HG03196 (cell line): ENCODE results near the gene TRMT11.
"Not testable (repeated sequence)": the region's sequence is repeated elsewhere in the genome, so short reads cannot be mapped to it uniquely, and the experiment has no call there.

Experiments
- ATAC-seq: cut with Tn5 transposase; IDR thresholded peaks from one replicate; pipeline ENCODE4 v1.9.1; 2021; ENCODE audit not compliant: unreplicated experiment

TRMT11 gene

DNA sequence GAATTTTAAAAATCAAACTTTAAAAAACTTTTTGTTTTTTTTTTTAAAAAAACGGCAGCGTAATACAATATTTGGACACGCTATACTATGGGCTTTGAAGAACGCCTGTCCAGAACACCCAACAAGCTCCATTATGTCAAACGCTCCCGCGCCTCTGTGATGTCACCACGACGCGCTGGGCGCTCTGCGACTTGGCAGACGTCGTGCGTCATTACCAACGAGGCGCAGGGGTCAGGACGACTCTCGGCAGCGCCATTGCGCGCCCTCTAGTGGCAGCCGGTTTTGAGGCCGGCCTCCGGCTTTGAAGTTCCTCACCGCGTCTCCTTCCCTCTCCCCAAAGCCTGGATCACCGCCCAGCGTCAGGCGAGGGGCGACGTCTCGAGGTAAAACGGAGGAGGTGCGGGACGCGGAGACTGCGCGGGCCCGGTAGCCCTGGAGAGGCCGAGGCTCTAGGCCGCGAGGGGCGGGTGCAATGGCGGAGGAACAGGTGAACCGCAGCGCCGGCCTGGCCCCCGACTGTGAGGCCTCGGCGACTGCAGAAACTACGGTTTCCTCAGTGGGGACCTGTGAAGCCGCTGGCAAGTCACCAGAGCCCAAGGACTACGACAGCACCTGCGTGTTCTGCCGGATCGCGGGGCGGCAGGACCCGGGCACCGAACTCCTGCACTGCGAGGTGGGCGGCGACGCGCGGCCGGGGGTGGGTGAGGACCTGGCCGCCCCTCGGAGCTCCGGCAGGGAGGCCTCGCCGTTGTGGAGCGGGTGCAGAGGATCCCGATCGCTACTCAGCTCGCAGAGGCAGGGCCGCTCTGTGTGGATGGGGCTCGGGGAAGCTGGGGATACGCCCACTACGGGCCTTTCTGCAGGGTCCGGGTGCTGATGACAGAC is 29.6 kb upstream of the TRMT11 start, which contains the start of gene HINT3:
Gene HINT3, plus strand, starts transcription at position 265 of the 885 bp plus-strand sequence. Its CDS starts 208 bp downstream, at position 473.
- peak; percentile 92 for ATAC-seq

DNA sequence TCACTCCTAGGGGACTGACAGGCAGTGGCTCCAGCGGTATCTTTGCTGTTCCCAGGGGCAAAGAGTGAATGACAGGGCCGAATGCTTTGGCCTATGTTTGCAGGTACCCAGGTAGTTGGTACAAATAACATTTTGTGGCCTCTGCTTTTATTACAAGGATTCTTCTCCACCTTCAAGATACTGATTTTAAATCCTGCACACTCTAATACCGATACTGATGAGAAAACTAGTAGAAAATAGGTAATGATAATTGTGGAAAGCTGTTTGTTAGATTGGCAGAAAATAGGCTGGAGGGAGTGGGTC is 29.0 kb upstream of the TRMT11 start:
- no peak for ATAC-seq

DNA sequence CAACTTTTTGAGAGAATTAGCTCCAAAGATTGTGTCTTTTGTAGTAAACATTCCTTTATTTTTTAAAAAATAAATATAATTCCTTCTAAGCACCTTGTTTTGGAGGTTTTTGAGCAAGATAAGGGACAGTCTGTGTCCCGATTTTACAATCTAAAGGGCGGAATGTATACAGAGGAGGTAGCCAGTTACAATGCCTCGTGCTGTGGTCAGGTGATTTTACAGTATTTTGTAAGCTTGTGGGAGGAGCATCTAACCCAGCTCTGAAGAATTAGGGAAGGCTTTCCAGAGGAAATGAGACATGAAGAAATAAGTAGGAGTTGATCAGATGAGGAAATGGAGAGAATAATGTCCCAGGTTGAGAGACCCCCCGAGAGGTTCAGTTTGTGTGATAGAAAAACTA is 28.5 kb upstream of the TRMT11 start:
- ATAC-seq, result no peak

DNA sequence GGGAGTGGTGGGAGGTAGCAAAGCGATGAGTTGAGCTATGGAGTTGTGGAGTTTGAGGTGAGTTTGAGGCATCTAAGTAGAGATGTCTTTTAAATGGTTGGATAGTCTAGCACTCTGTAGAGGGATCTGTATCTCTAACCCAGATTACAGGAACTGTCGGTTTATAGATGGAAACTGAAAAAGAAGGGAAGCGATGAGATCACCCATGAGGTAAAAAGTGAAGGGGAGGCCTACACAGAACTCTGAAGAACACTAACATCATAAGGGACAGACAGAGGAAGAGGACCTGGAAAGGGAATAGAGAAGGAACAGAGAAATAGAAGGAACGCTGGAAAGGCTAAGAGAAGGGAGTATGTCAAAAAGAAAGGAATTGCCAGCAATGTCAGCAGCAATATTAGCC is 27.3 kb upstream of the TRMT11 start:
- no peak for ATAC-seq

DNA sequence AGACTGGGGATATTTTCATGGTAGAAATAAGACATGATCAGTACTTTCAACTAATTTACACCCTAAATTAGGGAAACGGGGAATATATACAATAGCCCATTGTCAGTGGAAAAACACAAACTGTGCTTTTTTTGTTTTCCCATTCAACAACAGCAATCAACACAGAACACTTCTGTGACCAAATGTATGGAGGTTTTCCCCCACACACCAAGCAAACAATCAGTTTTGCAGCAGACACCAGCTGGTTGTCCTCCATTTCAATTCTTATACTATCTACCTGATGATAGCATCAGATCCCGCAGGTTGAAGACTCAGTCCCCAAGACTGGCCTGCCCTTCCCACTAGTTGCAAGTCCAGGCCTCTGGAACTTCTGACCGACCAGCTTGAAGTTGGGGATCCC is 25.2 kb upstream of the TRMT11 start:
- no peak for ATAC-seq

DNA sequence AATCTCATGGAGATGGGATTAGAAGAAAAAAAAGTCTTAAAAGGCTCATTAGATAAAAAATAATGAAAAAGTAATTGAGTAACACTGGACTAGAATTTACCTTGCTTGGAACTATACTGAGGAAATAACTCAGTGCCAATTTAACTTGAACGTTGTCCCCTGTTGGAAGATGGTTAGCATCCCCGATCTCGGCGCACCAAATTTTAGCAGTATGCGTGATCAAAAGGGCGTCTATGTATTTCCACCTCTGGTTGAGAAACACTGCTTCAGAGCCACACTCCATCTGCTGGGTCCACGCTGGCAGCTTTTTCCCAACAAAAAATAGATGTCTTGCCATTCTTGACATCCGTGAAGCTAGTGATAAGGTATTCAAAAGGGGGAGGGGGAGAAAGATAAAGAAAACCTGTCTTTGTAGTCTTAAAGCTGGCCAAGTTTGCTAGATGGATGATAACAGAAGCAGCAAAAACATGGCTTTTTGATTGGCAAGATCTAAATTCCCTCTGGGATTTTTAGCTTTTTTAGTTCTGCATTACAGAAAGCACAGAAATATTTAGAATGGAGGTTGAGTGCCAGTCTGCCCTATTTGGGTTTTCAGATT is 23.3 kb upstream of the TRMT11 start:
- ATAC-seq, result no peak

DNA sequence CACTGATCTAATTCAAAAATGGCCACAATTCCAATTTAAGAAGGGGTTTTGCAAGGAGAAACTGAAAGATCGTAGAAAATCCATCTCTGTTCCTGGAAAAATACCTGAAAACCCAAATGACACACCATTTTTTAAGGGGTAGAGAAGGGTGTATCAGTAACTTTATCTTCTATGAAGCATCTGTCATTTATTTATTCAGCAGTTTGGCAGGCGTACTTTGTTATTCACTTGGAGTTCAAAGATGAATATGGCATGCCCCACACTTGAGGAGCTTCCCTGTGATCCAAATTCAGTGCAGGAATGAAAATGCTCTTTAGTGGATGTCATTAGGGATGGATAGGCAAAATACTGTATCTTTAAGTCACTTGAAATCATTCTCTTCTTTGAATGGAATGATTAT is 22.5 kb upstream of the TRMT11 start:
- no peak for ATAC-seq

DNA sequence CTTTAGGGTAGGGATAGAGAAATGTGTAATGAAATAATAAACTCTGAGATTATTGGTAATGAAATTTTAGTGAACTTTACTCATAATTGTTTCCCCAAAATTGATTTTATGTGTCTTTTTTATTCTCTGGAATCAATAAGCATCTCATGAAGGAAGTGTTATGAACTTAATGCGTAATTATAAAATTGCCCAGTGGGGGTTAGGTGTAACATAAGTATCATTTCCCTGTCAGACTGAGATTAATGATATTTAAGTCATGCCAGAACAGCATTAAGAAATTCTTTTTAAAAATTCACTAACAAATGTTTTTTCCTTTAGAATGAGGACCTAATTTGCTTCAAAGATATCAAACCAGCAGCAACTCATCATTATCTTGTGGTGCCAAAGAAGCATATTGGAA is 19.8 kb upstream of the TRMT11 start:
- no peak for ATAC-seq

DNA sequence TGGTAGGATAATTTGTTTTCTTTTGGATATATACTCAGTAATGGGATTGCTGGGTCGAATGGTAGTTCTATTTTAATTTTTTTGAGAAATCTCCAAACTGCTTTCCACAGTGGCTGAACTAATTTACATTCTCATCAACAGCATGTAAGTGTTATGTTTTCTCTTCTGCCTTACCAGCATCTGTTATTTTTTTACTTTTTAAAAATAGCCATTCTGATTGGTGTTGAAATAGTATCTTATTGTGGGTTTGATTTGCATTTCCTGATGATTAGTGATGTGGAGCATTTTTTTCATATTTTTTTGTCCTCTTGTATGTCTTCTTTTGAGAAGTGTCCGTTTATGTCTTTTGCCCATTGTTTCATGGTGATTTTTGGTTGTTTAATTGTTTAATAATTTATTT is 17.8 kb upstream of the TRMT11 start:
- no peak for ATAC-seq

DNA sequence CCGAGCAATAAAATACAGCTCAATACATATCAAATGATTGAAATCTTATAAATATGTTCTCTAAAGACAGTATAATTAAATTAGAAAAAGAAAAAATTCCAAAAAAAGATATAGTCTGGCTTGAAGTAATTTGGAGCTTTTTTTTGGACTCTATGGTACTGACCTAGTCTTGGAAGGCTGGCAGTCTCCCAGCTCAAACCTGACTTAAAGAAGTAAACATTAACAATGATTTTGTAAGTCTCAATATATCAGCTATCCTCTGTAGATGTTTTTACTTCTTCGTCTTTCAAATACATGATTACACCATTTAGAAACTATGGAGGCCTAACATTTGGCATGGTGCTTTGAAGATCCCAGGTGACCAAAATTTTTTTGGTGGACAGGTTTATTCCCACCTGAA is 15.6 kb upstream of the TRMT11 start:
- no peak for ATAC-seq

DNA sequence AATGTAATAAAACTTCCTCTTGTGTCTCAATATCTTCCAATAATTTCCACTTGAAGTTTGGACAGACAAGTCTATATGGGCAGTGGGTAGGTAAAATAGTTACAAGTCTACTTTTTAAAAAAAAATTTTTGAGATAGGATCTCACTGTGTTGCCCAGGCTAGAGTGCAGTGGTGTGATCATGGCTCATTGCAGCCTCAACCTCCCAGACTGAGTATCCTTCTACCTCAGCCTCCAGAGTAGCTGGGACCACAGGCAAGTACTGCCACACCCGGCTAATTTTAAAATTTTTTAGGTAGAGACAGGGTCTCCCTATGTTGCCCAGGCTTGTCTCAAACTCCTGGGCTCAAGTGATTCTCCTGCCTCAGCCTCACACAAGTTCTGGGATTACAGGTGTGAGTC is 13.9 kb upstream of the TRMT11 start:
- ATAC-seq, result not testable (repeated sequence)

DNA sequence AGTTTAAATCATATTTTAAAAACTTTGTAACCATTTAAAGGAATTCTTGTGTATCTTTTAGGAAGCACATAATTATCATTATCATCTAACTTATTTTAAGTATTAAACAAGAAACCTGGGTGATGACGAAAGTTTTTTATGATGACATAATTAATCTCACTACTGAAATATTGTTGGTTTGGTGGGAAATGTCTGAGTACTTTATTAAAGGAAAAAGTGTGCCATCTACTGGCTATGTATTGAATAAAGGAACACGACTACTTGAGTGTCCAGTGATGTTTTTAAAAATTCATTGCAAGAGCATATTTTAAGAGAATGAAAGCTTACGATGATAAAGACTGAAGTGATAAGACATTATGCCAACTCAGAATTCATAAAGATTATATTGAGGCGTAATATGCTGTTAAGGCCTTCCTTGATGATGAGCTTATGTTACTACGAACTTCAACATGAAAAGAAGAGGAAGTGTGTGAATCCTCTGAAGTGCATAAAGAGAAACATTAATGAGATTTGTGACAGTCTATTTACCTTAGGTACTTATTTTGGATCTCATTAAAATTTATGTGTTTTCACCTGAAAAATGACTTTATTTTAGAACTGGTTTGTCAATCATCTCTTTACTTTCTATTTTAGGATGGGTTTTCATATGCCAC is 12.0 kb upstream of the TRMT11 start:
- peak; percentile 73 for ATAC-seq

DNA sequence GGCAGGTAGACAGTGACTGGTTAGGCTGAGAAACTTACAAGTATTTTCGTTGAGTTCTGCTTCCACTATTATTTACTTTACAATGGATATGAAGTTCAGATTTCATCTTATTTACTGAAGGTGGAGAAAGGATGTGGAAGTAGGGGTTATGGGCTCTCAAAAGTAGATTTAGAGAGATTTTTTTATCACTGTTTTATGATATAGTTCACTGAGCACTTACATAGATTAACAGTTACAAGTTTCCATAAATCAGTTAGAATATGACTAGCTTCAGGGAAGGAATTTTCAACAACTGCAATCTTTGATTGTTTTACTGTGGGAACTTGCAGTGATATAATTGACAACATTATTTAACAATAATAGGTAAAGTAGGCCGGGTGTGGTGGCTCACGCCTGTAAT is 7.2 kb upstream of the TRMT11 start:
- ATAC-seq, result no peak

DNA sequence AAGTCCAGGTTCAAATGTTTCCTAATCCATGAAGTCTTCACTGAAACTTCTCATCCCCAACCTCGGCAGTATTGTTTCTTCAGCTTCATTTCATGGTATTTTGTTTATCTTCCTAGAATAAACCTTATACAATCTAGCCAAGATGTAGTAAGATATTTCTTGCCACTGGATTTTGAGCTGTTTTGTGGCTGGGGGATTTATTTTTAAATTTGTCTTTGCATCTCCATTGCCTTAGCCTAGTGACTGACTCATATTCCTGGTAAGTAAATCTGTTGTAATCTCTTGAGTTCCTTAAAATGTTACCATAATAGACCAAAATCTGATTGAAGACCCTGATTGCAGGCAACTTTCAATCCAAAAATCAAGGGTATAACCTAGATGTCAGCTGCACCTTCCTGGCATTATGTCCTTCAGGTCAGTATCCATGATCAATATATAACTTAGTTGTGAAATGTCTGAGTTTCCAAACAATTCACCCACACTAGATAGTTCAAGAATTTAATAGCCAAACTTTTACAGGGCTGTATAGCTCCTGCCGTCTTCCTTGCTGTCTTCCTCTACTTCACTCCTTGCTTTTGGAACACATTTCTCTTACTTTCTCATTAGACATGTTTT is 4.7 kb upstream of the TRMT11 start:
- ATAC-seq, result no peak

DNA sequence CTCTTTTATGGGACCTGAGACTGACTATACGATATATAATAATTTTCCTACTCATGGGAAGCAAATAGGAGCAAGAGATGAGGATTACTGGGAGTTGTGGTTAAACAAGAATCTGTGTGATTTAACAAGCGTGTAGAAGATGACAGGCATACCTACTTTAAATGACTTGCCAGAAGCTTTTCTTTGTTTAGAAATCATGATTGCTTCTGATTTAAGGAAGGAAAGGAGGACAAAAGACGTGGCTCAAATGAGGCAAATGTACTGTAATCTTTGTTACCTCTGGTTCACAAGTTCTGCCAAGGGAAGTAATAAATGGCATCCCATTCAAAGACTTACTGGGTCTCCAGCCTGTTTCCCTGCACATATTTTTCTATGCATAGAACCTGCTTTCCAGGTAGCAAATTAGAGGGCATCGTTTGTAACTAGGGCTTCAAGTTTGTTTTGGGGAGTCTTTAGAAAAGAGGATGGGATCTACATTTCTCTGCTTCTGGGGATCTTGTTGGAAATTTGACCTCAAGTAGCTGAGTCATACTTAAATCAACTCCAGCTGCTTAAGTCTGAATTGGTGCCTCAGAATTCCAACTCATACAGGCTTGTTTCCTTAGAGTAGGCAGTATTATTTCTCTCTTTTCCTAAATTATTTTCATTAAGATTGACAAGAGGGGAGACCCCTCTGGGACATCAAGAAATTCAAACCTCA is 2.9 kb upstream of the TRMT11 start:
- ATAC-seq, result no peak

DNA sequence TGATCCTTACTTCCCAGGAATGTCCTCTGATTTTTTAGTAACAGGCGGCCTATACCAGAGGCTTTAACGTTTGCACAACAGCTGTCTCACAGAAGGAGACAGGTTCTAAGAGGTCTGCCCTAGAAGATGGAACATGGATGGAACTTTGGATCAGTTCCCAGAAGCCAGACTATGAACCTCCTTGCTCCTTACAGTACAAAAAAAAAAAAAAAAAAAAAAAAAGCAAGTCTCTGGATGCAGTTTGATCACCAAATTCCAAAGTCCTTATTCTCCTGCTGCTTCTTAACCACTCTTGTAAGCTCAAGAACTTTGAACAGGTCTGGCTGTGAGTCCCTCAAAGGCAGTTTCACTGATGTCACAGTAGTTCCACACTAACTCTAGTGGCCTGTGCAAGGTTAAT is 2.0 kb upstream of the TRMT11 start:
- no peak for ATAC-seq

DNA sequence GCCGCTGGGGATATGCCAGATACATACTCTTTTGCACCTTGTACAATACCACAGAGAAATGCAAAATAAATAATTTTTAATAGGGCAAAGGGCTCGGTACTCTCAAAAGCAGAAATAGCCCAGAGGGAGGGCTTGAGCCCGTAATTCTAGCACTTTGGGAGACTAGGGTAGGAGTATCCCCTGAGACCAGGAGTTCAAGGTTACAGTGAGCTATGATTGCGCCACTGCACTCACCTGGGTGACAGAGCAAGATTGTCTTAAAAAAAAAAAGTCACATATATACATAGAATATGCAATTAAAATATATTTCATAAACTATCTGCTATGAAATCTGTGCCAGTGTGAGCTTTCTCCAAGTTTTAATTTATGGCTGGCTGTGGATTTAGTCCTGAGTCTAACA is 818 bp upstream of the TRMT11 start:
- ATAC-seq, result no peak

DNA sequence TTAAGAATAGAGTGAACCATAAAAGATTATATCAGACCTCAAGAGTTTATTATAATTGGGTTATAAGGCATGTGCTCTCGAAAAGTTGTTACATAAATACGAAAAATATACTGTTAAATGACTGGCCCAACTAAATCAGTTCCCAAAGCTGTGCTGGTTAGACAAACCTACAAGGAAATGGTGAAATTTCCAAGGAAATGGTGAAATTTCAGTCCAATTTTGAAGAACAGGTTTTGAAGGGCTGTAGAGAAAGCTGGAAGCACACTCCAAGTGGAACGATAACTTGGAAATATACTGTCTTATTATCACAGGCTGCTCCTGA is 400 bp upstream of the TRMT11 start:
- ATAC-seq, result no peak

DNA sequence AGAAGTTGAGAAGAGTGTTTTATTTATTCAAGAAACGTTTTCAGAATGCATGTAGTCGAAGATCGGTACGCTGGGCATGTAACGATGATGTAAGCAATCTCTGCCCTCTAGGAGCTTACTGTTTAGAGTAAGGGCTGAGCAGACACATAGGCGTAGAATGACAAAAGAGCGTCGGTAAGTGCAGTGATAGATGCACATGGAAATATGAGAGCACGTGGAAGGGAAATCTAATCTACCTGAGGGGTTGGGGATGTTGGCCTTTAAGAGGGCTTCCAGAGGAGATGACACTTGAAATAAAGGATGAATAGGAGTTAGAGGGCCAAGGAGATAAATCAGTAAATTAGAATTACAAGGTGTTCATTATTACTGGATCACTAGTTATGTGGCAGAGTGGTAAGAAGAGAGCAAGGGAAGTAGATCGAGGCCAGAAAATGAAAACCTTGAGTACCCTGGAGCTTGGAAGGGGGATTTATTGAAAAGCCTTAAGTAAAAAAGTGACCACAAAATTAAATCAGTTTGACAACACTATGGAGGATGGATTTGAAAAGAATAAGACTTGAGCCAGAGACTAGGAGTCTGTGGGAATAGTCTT is 782 bp downstream of the TRMT11 start:
- ATAC-seq, result peak; percentile 29

DNA sequence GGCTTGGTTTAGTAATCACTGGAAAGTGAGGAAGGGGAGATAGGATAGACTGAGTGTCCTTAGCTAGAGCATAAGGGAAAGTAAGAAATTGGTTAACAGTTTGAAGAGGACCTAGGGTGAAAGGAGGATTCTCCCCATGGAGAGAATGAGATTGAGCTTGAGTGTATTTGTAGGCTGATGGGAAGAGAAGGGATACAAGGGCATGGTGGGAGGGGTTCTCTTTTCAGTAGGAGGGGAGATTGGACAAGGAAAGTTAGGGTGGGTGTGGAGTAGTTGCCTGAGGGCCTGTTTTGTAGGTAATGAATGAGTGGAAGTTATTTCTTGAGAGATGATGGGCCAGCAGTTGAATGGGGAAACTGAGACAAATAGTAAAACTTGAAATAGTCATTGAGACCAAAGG is 1.9 kb downstream of the TRMT11 start:
- ATAC-seq, result no peak

DNA sequence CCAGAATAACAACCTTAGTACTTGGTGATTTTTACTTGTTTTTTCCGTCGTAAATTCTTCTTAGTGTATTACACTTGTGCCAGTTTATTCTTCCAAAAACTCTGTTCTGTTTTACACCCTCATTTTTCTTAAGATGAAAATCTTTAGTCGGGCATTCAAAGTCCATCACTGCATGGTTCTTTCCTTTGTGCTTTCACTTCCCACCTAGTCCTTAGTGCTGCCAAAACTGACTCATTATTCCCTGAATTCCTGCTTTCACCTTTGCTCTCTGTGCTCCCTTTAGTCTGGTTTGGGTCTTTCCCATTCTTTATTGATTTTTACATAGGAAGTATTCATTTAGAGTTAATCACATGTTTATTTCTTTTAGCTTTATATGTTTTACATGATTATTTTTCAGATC is 3.3 kb downstream of the TRMT11 start:
- no peak for ATAC-seq
